DND-41 (cell line): ENCODE results near the gene AFF1.

Experiments used
- ATAC-seq: fragments of 200-7000 bp; cut with Tn5 transposase; 3 replicates; pipeline ENCODE4 v1.9.1; 2021; ENCODE audit warnings: low read depth; ENCODE audit not compliant: insufficient read depth
- DNase-seq: peaks from one replicate; pipeline ENCODE4 v3.0.0-alpha.2; 2020
- H2AFZ ChIP-seq: 2 replicates; pipeline ENCODE4 v1.6.0; 2012; ENCODE audit warnings: low read depth, low read length
- H3K27ac ChIP-seq: 2 replicates; pipeline ENCODE4 v1.5.1; 2012; ENCODE audit warnings: low read length, inconsistent platforms
- H3K27me3 ChIP-seq: fragments of 200-600 bp; sonication (generic); 2 replicates; pipeline ENCODE4 v1.6.0; 2012; ENCODE audit warnings: low read length, mild to moderate bottlenecking, inconsistent platforms; ENCODE audit not compliant: insufficient read depth, poor library complexity
- H3K36me3 ChIP-seq: 2 replicates; pipeline ENCODE4 v1.5.1; 2012; ENCODE audit warnings: low read length, inconsistent platforms; ENCODE audit not compliant: insufficient read depth
- H3K4me1 ChIP-seq: 2 replicates; pipeline ENCODE4 v1.5.1; 2012; ENCODE audit warnings: mild to moderate bottlenecking, low read length; ENCODE audit not compliant: insufficient read depth
- H3K4me2 ChIP-seq: 2 replicates; pipeline ENCODE4 v1.6.0; 2012; ENCODE audit warnings: mild to moderate bottlenecking, moderate library complexity, low read length, inconsistent platforms; ENCODE audit not compliant: insufficient read depth
- H3K4me3 ChIP-seq, 2 experiments: fragments of 200-600 bp in 1 of 2; shearing (Covaris generic) in 1 of 2; 2 replicates each; pipeline ENCODE4 v1.5.1; 2012 to 2016; ENCODE audit warnings: inconsistent platforms in 2 of 2, low read length in 2 of 2, mild to moderate bottlenecking in 2 of 2, low read depth in 1 of 2, moderate library complexity in 1 of 2
- H3K79me2 ChIP-seq: 2 replicates; pipeline ENCODE4 v1.6.0; 2012; ENCODE audit warnings: low read length, inconsistent platforms; ENCODE audit not compliant: insufficient read depth
- H3K9ac ChIP-seq: 2 replicates; pipeline ENCODE4 v1.6.0; 2012; ENCODE audit warnings: low read depth, mild to moderate bottlenecking, inconsistent platforms, low read length, moderate library complexity
- H3K9me3 ChIP-seq: 2 replicates; pipeline ENCODE4 v1.5.1; 2012; ENCODE audit warnings: low read length, moderate library complexity, mild to moderate bottlenecking, inconsistent platforms; ENCODE audit not compliant: insufficient read depth, severe bottlenecking
- H4K20me1 ChIP-seq: 2 replicates; pipeline ENCODE4 v1.6.0; 2012; ENCODE audit warnings: low read length; ENCODE audit not compliant: insufficient read depth
- CTCF ChIP-seq: IDR thresholded peaks from 2 replicates; pipeline ENCODE4 v1.5.1; 2012; ENCODE audit warnings: borderline replicate concordance, low read length, moderate library complexity, mild to moderate bottlenecking; ENCODE audit not compliant: poor library complexity, severe bottlenecking; ENCODE audit errors: extremely low read depth
- EZH2 ChIP-seq: IDR thresholded peaks from 3 replicates; pipeline ENCODE4 v1.6.1; 2012; ENCODE audit warnings: borderline replicate concordance, low read depth, mild to moderate bottlenecking, moderate library complexity, low read length, inconsistent platforms; ENCODE audit not compliant: severe bottlenecking

The AFF1 gene

GRCh38 chr4:86967798-86968197 is 33.0 kb downstream of the AFF1 start:
- H3K79me2 ChIP-seq: peaks cover 93% of the 10 kb centered on the region
- ATAC-seq: peak; percentile 83
- peak; percentile 59 for DNase-seq
- H3K36me3 ChIP-seq: peaks cover 16% of the 10 kb centered on the region
- no peaks in the 10 kb centered on the region for H3K27me3 ChIP-seq
- peaks cover 72% of the 10 kb centered on the region for H3K4me1 ChIP-seq
- peak overlapping the region; percentile 43; the same call in 1 of the 2 replicates for H3K4me2 ChIP-seq
- H3K9ac ChIP-seq: no peak overlapping the region; the same call in 1 of the 2 replicates
- no peak for TF ChIP-seq EZH2
- peak; percentile 22 for TF ChIP-seq CTCF
- H4K20me1 ChIP-seq: no peaks in the 10 kb centered on the region
- no peaks in the 10 kb centered on the region for H3K9me3 ChIP-seq
- H3K4me3 ChIP-seq: no peak overlapping the region
- no peak overlapping the region for H2AFZ ChIP-seq
- peak overlapping the region; percentile 71 for H3K27ac ChIP-seq

GRCh38 chr4:86968547-86968946 is 33.7 kb downstream of the AFF1 start:
- DNase-seq (no peak), ATAC-seq (no peak)
- H3K9ac ChIP-seq: no peak overlapping the region
- peaks cover 16% of the 10 kb centered on the region for H3K36me3 ChIP-seq
- H3K4me2 ChIP-seq: no peak overlapping the region
- H3K27me3 ChIP-seq: no peaks in the 10 kb centered on the region
- peaks cover 93% of the 10 kb centered on the region for H3K79me2 ChIP-seq
- H4K20me1 ChIP-seq: no peaks in the 10 kb centered on the region
- H2AFZ ChIP-seq: no peak overlapping the region
- no peaks in the 10 kb centered on the region for H3K9me3 ChIP-seq
- H3K4me3 ChIP-seq: no peak overlapping the region
- TF ChIP-seq EZH2 (no peak), CTCF (no peak)
- H3K4me1 ChIP-seq: peaks cover 70% of the 10 kb centered on the region
- peak overlapping the region; percentile 71 for H3K27ac ChIP-seq

GRCh38 chr4:86970447-86971354 is 35.9 kb downstream of the AFF1 start:
- Histone ChIP-seq H3K27ac (peak overlapping the region; percentile 53), H3K9ac (no peak overlapping the region), H3K4me3 (no peak overlapping the region), H3K9me3 (no peaks in the 10 kb centered on the region), H3K27me3 (no peaks in the 10 kb centered on the region), H3K4me1 (peaks cover 68% of the 10 kb centered on the region), H2AFZ (no peak overlapping the region), H3K79me2 (peaks cover 93% of the 10 kb centered on the region), H4K20me1 (no peaks in the 10 kb centered on the region), H3K36me3 (peaks cover 16% of the 10 kb centered on the region), H3K4me2 (no peak overlapping the region)
- DNase-seq (no peak), ATAC-seq (no peak)
- TF ChIP-seq EZH2 (no peak), CTCF (no peak)
